HEK293 (cell line): Measurements from ENCODE around the gene LASP1.

Experiments used
- CTCF ChIA-PET: fragments of 350-600 bp; formaldehyde crosslinking; extraction: SDS; loops from one replicate; lab custom pipeline; 2021; ENCODE audit warnings: antibody characterized with exemption; lab: Yijun Ruan, JAX
- POLR2A ChIA-PET: fragments of 300-600 bp; formaldehyde crosslinking; extraction: SDS; loops from one replicate; lab custom pipeline; 2020; ENCODE audit warnings: antibody characterized with exemption, inconsistent platforms; lab: Yijun Ruan, JAX
- H3K27ac ChIP-seq: fragments of 200-500 bp; sonication (Bioruptor generic); 2 replicates; pipeline ENCODE4 v1.5.1; 2014; ENCODE audit warnings: low read depth, low read length, control low read depth, inconsistent platforms; ENCODE audit errors: extremely low read depth
- H3K36me3 ChIP-seq, 2 experiments: fragments of 200-500 bp in 1 of 2; sonication (Bioruptor generic) in 1 of 2; 1 replicate in 1 of 2; 2 replicates in 1 of 2; pipeline ENCODE4 v1.5.1; 2014 to 2017; ENCODE audit warnings: inconsistent platforms in 2 of 2, low read length in 2 of 2; ENCODE audit not compliant: control insufficient read depth in 2 of 2, insufficient read depth in 1 of 2
- H3K4me1 ChIP-seq: fragments of 200-500 bp; sonication (Bioruptor generic); 2 replicates; pipeline ENCODE4 v1.5.1; 2014; ENCODE audit warnings: mild to moderate bottlenecking, low read length, inconsistent platforms; ENCODE audit not compliant: control insufficient read depth, insufficient read depth
- H3K4me3 ChIP-seq: 2 replicates; pipeline ENCODE4 v1.5.1; 2011; ENCODE audit warnings: low read depth, mild to moderate bottlenecking, control low read depth, low read length, moderate library complexity
- H3K9me3 ChIP-seq: fragments of 200-500 bp; sonication (Bioruptor generic); 2 replicates; pipeline ENCODE4 v1.5.1; 2014; ENCODE audit warnings: low read depth, low read length, inconsistent platforms; ENCODE audit not compliant: control insufficient read depth, insufficient read depth
- EGR2 ChIP-seq: fragments of 450-650 bp; formaldehyde crosslinking; IDR thresholded peaks from 2 replicates; pipeline ENCODE4 v1.5.1; 2016; ENCODE audit warnings: low read depth, missing biosample characterization, missing genetic modification characterization
- GLIS1 ChIP-seq: fragments of 450-650 bp; formaldehyde crosslinking; IDR thresholded peaks from 2 replicates; pipeline ENCODE4 v1.5.1; 2016; ENCODE audit warnings: missing biosample characterization, missing genetic modification characterization
- GLIS2 ChIP-seq: fragments of 450-650 bp; formaldehyde crosslinking; IDR thresholded peaks from 2 replicates; pipeline ENCODE4 v1.5.1; 2016; ENCODE audit warnings: missing biosample characterization, missing genetic modification characterization
- HOXC10 ChIP-seq: sonication (generic); formaldehyde crosslinking; IDR thresholded peaks from 2 replicates; pipeline ENCODE4 v1.8.1; 2023; ENCODE audit warnings: mild to moderate bottlenecking, missing genetic modification reagents
- IKZF3 ChIP-seq: fragments of 450-650 bp; IDR thresholded peaks from 2 replicates; pipeline ENCODE4 v1.5.0; 2018; ENCODE audit warnings: missing biosample characterization, mild to moderate bottlenecking, missing genetic modification characterization, moderate library complexity
- OSR2 ChIP-seq: fragments of 450-650 bp; formaldehyde crosslinking; IDR thresholded peaks from 2 replicates; pipeline ENCODE4 v1.5.1; 2016; ENCODE audit warnings: missing biosample characterization, missing genetic modification characterization
- PATZ1 ChIP-seq: fragments of 450-650 bp; formaldehyde crosslinking; IDR thresholded peaks from 2 replicates; pipeline ENCODE4 v1.5.1; 2016; ENCODE audit warnings: missing biosample characterization, missing genetic modification characterization
- PRDM6 ChIP-seq: fragments of 450-650 bp; formaldehyde crosslinking; IDR thresholded peaks from 2 replicates; pipeline ENCODE4 v1.5.1; 2017; ENCODE audit warnings: missing biosample characterization, missing genetic modification characterization
- ZBTB21 ChIP-seq: fragments of 450-650 bp; formaldehyde crosslinking; IDR thresholded peaks from 2 replicates; pipeline ENCODE4 v1.5.1; 2017; ENCODE audit warnings: missing biosample characterization, missing genetic modification characterization
- ZBTB26 ChIP-seq: fragments of 450-650 bp; formaldehyde crosslinking; optimal IDR thresholded peaks from 2 replicates; pipeline ENCODE3; 2016; ENCODE audit warnings: missing biosample characterization, mild to moderate bottlenecking, missing genetic modification characterization
- ZBTB48 ChIP-seq: fragments of 450-650 bp; formaldehyde crosslinking; IDR thresholded peaks from 2 replicates; pipeline ENCODE4 v1.5.1; 2016; ENCODE audit warnings: missing biosample characterization, missing genetic modification characterization
- ZFHX2 ChIP-seq: fragments of 450-650 bp; formaldehyde crosslinking; conservative IDR thresholded peaks from 2 replicates; pipeline ENCODE4 v1.5.1; 2016; ENCODE audit warnings: missing biosample characterization, missing genetic modification characterization
- ZNF274 ChIP-seq, 2 experiments: fragments of 200-500 bp in 1 of 2; fragments of 450-650 bp in 1 of 2; sonication (Bioruptor generic) in 1 of 2; formaldehyde crosslinking in 1 of 2; IDR thresholded peaks; 2 replicates each; pipeline versions ENCODE4 v1.5.1 to v1.6.1; 2014 to 2016; ENCODE audit warnings: borderline replicate concordance in 1 of 2, inconsistent platforms in 1 of 2, low read length in 1 of 2, missing biosample characterization in 1 of 2, missing genetic modification characterization in 1 of 2
- ZNF354C ChIP-seq: fragments of 450-650 bp; formaldehyde crosslinking; IDR thresholded peaks from 2 replicates; pipeline ENCODE4 v1.5.1; 2016; ENCODE audit warnings: missing biosample characterization, missing genetic modification characterization, low read depth, borderline replicate concordance
- ZNF362 ChIP-seq: fragments of 450-650 bp; formaldehyde crosslinking; IDR thresholded peaks from 2 replicates; pipeline ENCODE4 v1.5.1; 2016; ENCODE audit warnings: missing biosample characterization, missing genetic modification characterization
- ZNF510 ChIP-seq: fragments of 450-650 bp; formaldehyde crosslinking; IDR thresholded peaks from 2 replicates; pipeline ENCODE4 v1.5.1; 2018; ENCODE audit warnings: mild to moderate bottlenecking, missing genetic modification characterization, missing biosample characterization; ENCODE audit not compliant: insufficient replicate concordance
- ZNF513 ChIP-seq: fragments of 450-650 bp; IDR thresholded peaks from 2 replicates; pipeline ENCODE4 v1.5.1; 2018; ENCODE audit warnings: missing biosample characterization, missing genetic modification characterization
- ZNF529 ChIP-seq: fragments of 450-650 bp; formaldehyde crosslinking; IDR thresholded peaks from 2 replicates; pipeline ENCODE4 v1.5.1; 2017; ENCODE audit warnings: missing genetic modification characterization, missing biosample characterization; ENCODE audit not compliant: insufficient replicate concordance
- ZNF623 ChIP-seq: fragments of 450-650 bp; formaldehyde crosslinking; IDR thresholded peaks from 2 replicates; pipeline ENCODE4 v1.5.1; 2016; ENCODE audit warnings: missing biosample characterization, missing genetic modification characterization
- ZNF664 ChIP-seq: fragments of 450-650 bp; formaldehyde crosslinking; IDR thresholded peaks from 2 replicates; pipeline ENCODE4 v1.5.1; 2016; ENCODE audit warnings: missing biosample characterization, missing genetic modification characterization
- ZSCAN16 ChIP-seq: fragments of 450-650 bp; formaldehyde crosslinking; IDR thresholded peaks from 2 replicates; pipeline ENCODE4 v1.5.1; 2016; ENCODE audit warnings: missing biosample characterization, missing genetic modification characterization

The LASP1 gene

GRCh38 chr17:38877130-38877851 lies 7.4 kb downstream of the LASP1 start:
- H3K4me3 ChIP-seq = no peak overlapping the region

GRCh38 chr17:38879878-38880665 lies 10.2 kb downstream of the LASP1 start:
- CTCF ChIA-PET = interaction anchor here (0.7 to 1.4 kb wide), 5 partner anchors 9 to 295 kb away, joined by 3 to 5 read pairs (median 3); no protein-coding TSS in a partner anchor
- Histone ChIP-seq H3K4me3 (no peak overlapping the region), H3K27ac (peak overlapping the region; percentile 45; the same call in 1 of the 2 replicates), H3K36me3 (peaks cover 4 to 33% of the 10 kb centered on the region in 2 experiments; a peak in 2 of 3 replicates), H3K4me1 (peaks cover 28% of the 10 kb centered on the region), H3K9me3 (no peaks in the 10 kb centered on the region)
- POLR2A ChIA-PET = interaction anchor here (0.7 to 2.2 kb wide), 7 partner anchors 10 to 320 kb away, joined by 3 to 25 read pairs (median 5); partner anchors contain the start of genes LASP1, RPL19 and RPL23
- no peak for TF ChIP-seq ZBTB21 (tag by site-specific recombination)
- TF ChIP-seq ZNF623 (tag by site-specific recombination) = no peak
- TF ChIP-seq ZNF274 (IDR thresholded peaks at IDR 0.05; ENCODE audit: low read length) = no peak
- TF ChIP-seq ZNF274 (tag by site-specific recombination; IDR thresholded peaks at IDR 0.05; ENCODE audit: borderline replicate concordance) = no peak
- TF ChIP-seq ZNF529 = no peak
- no peak for TF ChIP-seq ZNF510 (tag by site-specific recombination)
- no peak for TF ChIP-seq ZNF664 (tag by site-specific recombination)
- TF ChIP-seq PATZ1 = no peak
- no peak for TF ChIP-seq ZNF354C (tag by site-specific recombination)
- no peak for TF ChIP-seq ZNF362
- no peak for TF ChIP-seq ZBTB48 (tag by site-specific recombination)
- TF ChIP-seq IKZF3 = peak; percentile 46; the same call in 1 of the 2 replicates
- TF ChIP-seq PRDM6 (tag by site-specific recombination) = no peak

More at GRCh38 chr17:38877130-38877851, 7.4 kb downstream of the LASP1 start:
- TF ChIP-seq GLIS2 (tag by site-specific recombination) (0 out of 2 replicates have a peak, but pooled peaks have one; percentile 17), ZNF513 (0 out of 2 replicates have a peak, but pooled peaks have one; percentile 25), ZSCAN16 (peak; percentile 91), EGR2 (peak; percentile 70), GLIS1 (tag by site-specific recombination) (peak; percentile 7; the same call in 1 of the 2 replicates), ZBTB26 (tag by site-specific recombination) (no peak), ZFHX2 (tag by site-specific recombination) (0 out of 2 replicates have a peak, but pooled peaks have one; percentile 21), HOXC10 (CRISPR knock-in tag) (no peak), OSR2 (tag by site-specific recombination) (peak; percentile 68)
- TF ChIP-seq, all 188 proteins: peak for 7
- Histone ChIP-seq H3K9me3 (no peaks in the 10 kb centered on the region), H3K36me3 (peaks cover 4 to 21% of the 10 kb centered on the region in 2 experiments; a peak in 2 of 3 replicates), H3K4me1 (peaks cover 31% of the 10 kb centered on the region), H3K27ac (no peak overlapping the region)
- POLR2A ChIA-PET = interaction anchor here (0.5 to 2.3 kb wide), 2 partner anchors 23 to 323 kb away, joined by 4 to 7 read pairs; partner anchors contain the start of genes RPL19 and RPL23
- CTCF ChIA-PET = interaction anchor here (0.6 to 0.9 kb wide), 2 partner anchors 16 to 30 kb away, joined by 3 to 4 read pairs; no protein-coding TSS in a partner anchor
